Ovary (tissue), 3 donors: Measurements from ENCODE around the gene LPIN1.

Experiments used
- EP300 ChIP-seq: sonication (generic); formaldehyde crosslinking; IDR thresholded peaks from one replicate; pipeline ENCODE4 v1.6.1; 2017; ENCODE audit warnings: antibody characterized with exemption
- TF ChIP-seq, protein P1 (sequence below), 3 donors: fragments of 450-650 bp in 2 of 3; fragments of 200-600 bp in 1 of 3; IDR thresholded peaks; one replicate each; pipeline versions ENCODE4 v1.5.1 to v1.8.0; 2016 to 2022; ENCODE audit warnings: antibody characterized with exemption in 3 of 3, mild to moderate bottlenecking in 1 of 3
- donor health status: DM: no; HTN: no; CAD: no.

DNA sequence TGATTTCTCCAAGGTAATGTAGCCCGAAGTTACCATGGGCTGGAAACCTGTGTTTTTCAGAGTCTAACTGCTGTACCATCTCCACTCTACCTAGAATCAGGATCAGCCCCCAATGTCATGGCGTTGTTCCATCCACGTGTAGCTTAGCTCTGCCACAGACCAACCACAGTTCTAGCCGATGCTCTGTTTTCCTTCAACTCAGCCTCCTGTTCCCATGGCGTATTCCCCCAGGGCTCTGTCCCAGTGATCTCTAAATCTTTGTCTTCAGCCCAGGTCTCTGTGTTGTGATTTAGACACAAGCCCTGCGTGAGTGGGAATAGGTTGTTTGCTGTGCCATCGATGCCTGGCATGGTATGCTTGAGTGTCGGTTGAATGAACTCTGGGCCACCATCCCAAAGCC, 53.4 kb downstream of the LPIN1 start:
- TF ChIP-seq, protein P1, sequence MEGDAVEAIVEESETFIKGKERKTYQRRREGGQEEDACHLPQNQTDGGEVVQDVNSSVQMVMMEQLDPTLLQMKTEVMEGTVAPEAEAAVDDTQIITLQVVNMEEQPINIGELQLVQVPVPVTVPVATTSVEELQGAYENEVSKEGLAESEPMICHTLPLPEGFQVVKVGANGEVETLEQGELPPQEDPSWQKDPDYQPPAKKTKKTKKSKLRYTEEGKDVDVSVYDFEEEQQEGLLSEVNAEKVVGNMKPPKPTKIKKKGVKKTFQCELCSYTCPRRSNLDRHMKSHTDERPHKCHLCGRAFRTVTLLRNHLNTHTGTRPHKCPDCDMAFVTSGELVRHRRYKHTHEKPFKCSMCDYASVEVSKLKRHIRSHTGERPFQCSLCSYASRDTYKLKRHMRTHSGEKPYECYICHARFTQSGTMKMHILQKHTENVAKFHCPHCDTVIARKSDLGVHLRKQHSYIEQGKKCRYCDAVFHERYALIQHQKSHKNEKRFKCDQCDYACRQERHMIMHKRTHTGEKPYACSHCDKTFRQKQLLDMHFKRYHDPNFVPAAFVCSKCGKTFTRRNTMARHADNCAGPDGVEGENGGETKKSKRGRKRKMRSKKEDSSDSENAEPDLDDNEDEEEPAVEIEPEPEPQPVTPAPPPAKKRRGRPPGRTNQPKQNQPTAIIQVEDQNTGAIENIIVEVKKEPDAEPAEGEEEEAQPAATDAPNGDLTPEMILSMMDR (IDR thresholded peaks at IDR 0.05): no peak
- TF ChIP-seq EP300: no peak
